MCF 10A (cell line): Measurements from ENCODE around the gene ARL15. TPM values are rescaled to one million over a fixed set of nuclear protein-coding genes. Genes with fewer than 3 reads are reported as not detected.

ENCODE experiments used
- BruUV-seq: library from RNA; stranded (reverse); fragments of 400-500 nt; replicated peaks from 2 replicates; lab custom pipeline; 2021; lab: Mats Ljungman, UMichigan
- CTCF ChIA-PET: fragments of 300-600 bp; sonication (Branson Sonifier 250); formaldehyde crosslinking; extraction: SDS; loops from one replicate; lab custom pipeline; 2021; ENCODE audit warnings: antibody characterized with exemption, inconsistent platforms; lab: Yijun Ruan, JAX
- POLR2A ChIA-PET: fragments of 300-600, 350-650 bp; sonication (Branson Sonifier 250); formaldehyde crosslinking; extraction: SDS; loops from one replicate; lab custom pipeline; 2020; ENCODE audit warnings: antibody characterized with exemption, inconsistent platforms; lab: Yijun Ruan, JAX
- DNase-seq: peaks from one replicate; pipeline ENCODE4 v3.0.0-alpha.2; 2018; ENCODE audit not compliant: unreplicated experiment
- H3K27ac Mint-ChIP-seq: one replicate; pipeline ENCODE4 v1.8.0; 2022; ENCODE audit warnings: mild to moderate bottlenecking, low read depth, mixed read lengths; ENCODE audit not compliant: unreplicated experiment
- H3K27me3 Mint-ChIP-seq: one replicate; pipeline ENCODE4 v1.8.0; 2022; ENCODE audit warnings: mixed read lengths; ENCODE audit not compliant: insufficient read depth, unreplicated experiment
- H3K36me3 Mint-ChIP-seq: one replicate; pipeline ENCODE4 v1.8.0; 2022; ENCODE audit warnings: mild to moderate bottlenecking, moderate library complexity, mixed read lengths; ENCODE audit not compliant: insufficient read depth, unreplicated experiment
- H3K4me1 Mint-ChIP-seq: one replicate; pipeline ENCODE4 v1.8.0; 2022; ENCODE audit warnings: mixed read lengths; ENCODE audit not compliant: insufficient read depth, unreplicated experiment
- H3K4me3 Mint-ChIP-seq: one replicate; pipeline ENCODE4 v1.8.0; 2022; ENCODE audit warnings: mild to moderate bottlenecking, moderate library complexity, mixed read lengths; ENCODE audit not compliant: unreplicated experiment
- H3K9me3 Mint-ChIP-seq: one replicate; pipeline ENCODE4 v1.8.0; 2022; ENCODE audit warnings: mixed read lengths; ENCODE audit not compliant: unreplicated experiment
- CTCF ChIP-seq: fragments of 200-600 bp; IDR thresholded peaks from one replicate; pipeline ENCODE4 v1.8.0; 2022; ENCODE audit warnings: antibody characterized with exemption, mild to moderate bottlenecking; ENCODE audit not compliant: unreplicated experiment
- intact Hi-C: fragments of 100-400 bp; cut with micrococcal nuclease; formaldehyde crosslinking; loops from 2 replicates; pipeline ENCODE4 v1.14.1; 2022
- total RNA-seq: library from RNA; stranded (reverse); gene quantifications from 2 replicates; pipeline ENCODE4 v1.2.3, GENCODE V29; 2022

ARL15 gene
- total RNA-seq, 1 experiment from 2014 or later: 11.3 TPM

GRCh38 chr5:54088081-54088480 lies 222.3 kb downstream of the ARL15 start:
- H3K36me3 Mint-ChIP-seq: no peaks in the 10 kb centered on the region
- H3K27me3 Mint-ChIP-seq: no peaks in the 10 kb centered on the region
- no peak for DNase-seq
- ChIA-PET CTCF (no interaction called here), POLR2A (no interaction called here)
- H3K4me3 Mint-ChIP-seq: no peak overlapping the region
- H3K4me1 Mint-ChIP-seq: peaks cover 33% of the 10 kb centered on the region
- intact Hi-C loops: no loop called here
- peak overlapping the region; percentile 29 for H3K27ac Mint-ChIP-seq
- H3K9me3 Mint-ChIP-seq: no peaks in the 10 kb centered on the region
- BruUV-seq: no TSS peak
- TF ChIP-seq CTCF: no peak

- no peak overlapping the region for H3K4me3 Mint-ChIP-seq
- peaks cover 31% of the 10 kb centered on the region for H3K4me1 Mint-ChIP-seq
- POLR2A ChIA-PET: no interaction called here
- H3K27me3 Mint-ChIP-seq: no peaks in the 10 kb centered on the region
- peak overlapping the region; percentile 29 for H3K27ac Mint-ChIP-seq
- no peak for DNase-seq
- no peaks in the 10 kb centered on the region for H3K9me3 Mint-ChIP-seq
- no TSS peak for BruUV-seq
- no peak for TF ChIP-seq CTCF
- H3K36me3 Mint-ChIP-seq: no peaks in the 10 kb centered on the region
- CTCF ChIA-PET: no interaction called here
- intact Hi-C loops: no loop called here
Observed at GRCh38 chr5:54087436-54087835, 222.9 kb downstream of the ARL15 start.

DNA sequence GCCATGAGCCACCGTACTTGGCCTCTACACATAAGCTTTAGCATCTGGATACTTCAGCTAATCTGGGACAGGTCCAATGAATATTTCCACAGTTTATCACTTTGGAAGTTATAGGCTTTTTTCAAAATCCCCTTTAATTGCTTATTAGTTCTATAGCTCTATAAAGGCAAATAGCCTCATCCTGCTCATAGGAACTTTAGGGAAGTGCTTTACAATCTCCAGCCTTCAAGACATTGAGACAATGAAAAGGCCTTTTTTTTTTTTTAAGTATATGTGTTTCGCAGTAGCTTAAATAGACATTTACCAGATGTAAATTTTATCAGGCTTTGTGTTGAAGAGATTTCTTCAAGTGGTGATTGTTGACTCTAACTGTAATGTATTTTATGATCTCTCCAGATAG lies 224.2 kb downstream of the ARL15 start:
- ChIA-PET POLR2A (interaction anchor here (0.7 kb wide), 1 partner anchor 44 kb away, joined by 3 read pairs; no protein-coding TSS in a partner anchor), CTCF (no interaction called here)
- no peak for DNase-seq
- no peaks in the 10 kb centered on the region for H3K36me3 Mint-ChIP-seq
- TF ChIP-seq CTCF: no peak
- H3K4me3 Mint-ChIP-seq: no peak overlapping the region
- no peaks in the 10 kb centered on the region for H3K9me3 Mint-ChIP-seq
- BruUV-seq: no TSS peak
- peaks cover 20% of the 10 kb centered on the region for H3K4me1 Mint-ChIP-seq
- intact Hi-C loops: no loop called here
- no peak overlapping the region for H3K27ac Mint-ChIP-seq
- no peaks in the 10 kb centered on the region for H3K27me3 Mint-ChIP-seq

DNA sequence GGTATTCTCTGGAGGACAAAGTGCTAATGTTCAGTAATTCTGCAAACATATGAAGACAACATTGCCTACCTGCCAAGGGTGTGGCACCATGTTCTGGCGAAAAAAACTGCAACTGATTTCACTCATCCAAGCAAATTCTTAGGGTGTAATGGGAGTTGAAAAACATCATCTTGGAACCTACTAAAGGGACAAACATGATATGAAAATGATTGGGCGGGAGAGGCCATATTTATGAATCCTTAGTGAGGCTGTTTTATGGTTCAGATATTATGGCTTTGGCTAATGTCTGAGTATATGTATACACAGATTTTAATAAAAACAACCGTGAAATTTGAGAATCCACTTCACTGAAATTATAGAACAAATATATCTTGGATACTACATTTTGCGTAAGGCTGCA lies 225.7 kb downstream of the ARL15 start:
- ChIA-PET POLR2A (interaction anchor here (0.6 kb wide), 1 partner anchor 406 kb away, joined by 3 read pairs; no protein-coding TSS in a partner anchor), CTCF (no interaction called here)
- intact Hi-C loops: no loop called here
- Mint-ChIP-seq H3K9me3 (no peaks in the 10 kb centered on the region), H3K4me1 (peaks cover 12% of the 10 kb centered on the region), H3K27ac (no peak overlapping the region), H3K27me3 (no peaks in the 10 kb centered on the region), H3K36me3 (no peaks in the 10 kb centered on the region), H3K4me3 (no peak overlapping the region)
- DNase-seq: no peak
- BruUV-seq: no TSS peak
- no peak for TF ChIP-seq CTCF
